Measurements from ENCODE around the gene BRCA1.

The BRCA1 gene

GRCh38 chr17:43016216-43016615 is 108.9 kb downstream of the BRCA1 start:
- H3K4me2 ChIP-seq (ENCODE audit: low read length) = no peak overlapping the region
- no CpG with 5 or more reads among the region's 7 CpGs for WGBS (ENCODE audit: extremely low coverage, insufficient coverage, insufficient read length)
- H3K79me1 ChIP-seq (ENCODE audit: low read length) = peaks cover 4% of the 10 kb centered on the region
- no peak overlapping the region for H4K91ac ChIP-seq (ENCODE audit: low read depth, low read length)
- H3K9me3 ChIP-seq (ENCODE audit: insufficient read depth, low read depth, low read length) = peaks cover 2% of the 10 kb centered on the region
- H4K8ac ChIP-seq (ENCODE audit: low read depth, low read length) = no peak overlapping the region
- no peak overlapping the region for H2BK5ac ChIP-seq (ENCODE audit: low read depth, low read length, poor library complexity)
- H2BK12ac ChIP-seq (ENCODE audit: low read length) = no peak overlapping the region
- H3K4me1 ChIP-seq (ENCODE audit: control insufficient read depth in 1 of 2, insufficient read depth in 2 of 2, low read length in 2 of 2) = peaks cover 14 to 20% of the 10 kb centered on the region in 2 experiments
- peak overlapping the region; percentile 3 for H3K18ac ChIP-seq (ENCODE audit: low read length)
- no peaks in the 10 kb centered on the region for H3K27me3 ChIP-seq (ENCODE audit: insufficient read depth, low read length)
- peaks cover 4% of the 10 kb centered on the region for H3K79me2 ChIP-seq (ENCODE audit: control insufficient read depth, insufficient read depth, low read length, poor library complexity)
- no peak overlapping the region for H2AK5ac ChIP-seq (ENCODE audit: low read length)
- no peak overlapping the region for H2AFZ ChIP-seq (ENCODE audit: insufficient read depth, low read length, poor library complexity)
- H3K4ac ChIP-seq (ENCODE audit: low read depth, low read length) = no peak overlapping the region
- H3K14ac ChIP-seq (ENCODE audit: low read length) = no peak overlapping the region
- DNase-seq = no peak
- no peak overlapping the region for H3K27ac ChIP-seq (ENCODE audit: low read depth, low read length)
- H3K36me3 ChIP-seq (ENCODE audit: control insufficient read depth in 1 of 2, insufficient read depth in 2 of 2, low read length in 2 of 2) = peaks cover 43 to 45% of the 10 kb centered on the region in 2 experiments
- H3K4me3 ChIP-seq (ENCODE audit: low read depth, low read length) = no peak overlapping the region
- H3K23ac ChIP-seq (ENCODE audit: low read length) = no peak overlapping the region
- H4K12ac ChIP-seq (ENCODE audit: low read depth, low read length) = no peak overlapping the region
- no peak overlapping the region for H2BK120ac ChIP-seq (ENCODE audit: insufficient read depth, low read length, poor library complexity)
- H3K9ac ChIP-seq (ENCODE audit: low read length) = no peak overlapping the region

GRCh38 chr17:43015579-43015978 is 109.6 kb downstream of the BRCA1 start:
- H3K9me3 ChIP-seq (ENCODE audit: insufficient read depth, low read depth, low read length) = peaks cover 2% of the 10 kb centered on the region
- H3K4me1 ChIP-seq (ENCODE audit: control insufficient read depth in 1 of 2, insufficient read depth in 2 of 2, low read length in 2 of 2) = peaks cover 14 to 20% of the 10 kb centered on the region in 2 experiments
- no peak overlapping the region for H3K23ac ChIP-seq (ENCODE audit: low read length)
- no peak overlapping the region for H4K91ac ChIP-seq (ENCODE audit: low read depth, low read length)
- H3K18ac ChIP-seq (ENCODE audit: low read length) = no peak overlapping the region
- H2BK12ac ChIP-seq (ENCODE audit: low read length) = no peak overlapping the region
- no CpG with 5 or more reads among the region's 9 CpGs for WGBS (ENCODE audit: extremely low coverage, insufficient coverage, insufficient read length)
- H3K79me2 ChIP-seq (ENCODE audit: control insufficient read depth, insufficient read depth, low read length, poor library complexity) = no peaks in the 10 kb centered on the region
- H3K9ac ChIP-seq (ENCODE audit: low read length) = no peak overlapping the region
- H2BK5ac ChIP-seq (ENCODE audit: low read depth, low read length, poor library complexity) = no peak overlapping the region
- no peak overlapping the region for H4K8ac ChIP-seq (ENCODE audit: low read depth, low read length)
- H3K36me3 ChIP-seq (ENCODE audit: control insufficient read depth in 1 of 2, insufficient read depth in 2 of 2, low read length in 2 of 2) = peaks cover 43 to 45% of the 10 kb centered on the region in 2 experiments
- no peak overlapping the region for H3K27ac ChIP-seq (ENCODE audit: low read depth, low read length)
- no peak overlapping the region for H2AFZ ChIP-seq (ENCODE audit: insufficient read depth, low read length, poor library complexity)
- H2AK5ac ChIP-seq (ENCODE audit: low read length) = no peak overlapping the region
- no peak overlapping the region for H4K12ac ChIP-seq (ENCODE audit: low read depth, low read length)
- H3K4me3 ChIP-seq (ENCODE audit: low read depth, low read length) = no peak overlapping the region
- no peaks in the 10 kb centered on the region for H3K27me3 ChIP-seq (ENCODE audit: insufficient read depth, low read length)
- no peaks in the 10 kb centered on the region for H3K79me1 ChIP-seq (ENCODE audit: low read length)
- no peak for DNase-seq
- no peak overlapping the region for H3K14ac ChIP-seq (ENCODE audit: low read length)
- no peak overlapping the region for H3K4me2 ChIP-seq (ENCODE audit: low read length)
- H2BK120ac ChIP-seq (ENCODE audit: insufficient read depth, low read length, poor library complexity) = no peak overlapping the region
- no peak overlapping the region for H3K4ac ChIP-seq (ENCODE audit: low read depth, low read length)

GRCh38 chr17:43014649-43015542 is 110.3 kb downstream of the BRCA1 start:
- Histone ChIP-seq H2BK5ac (ENCODE audit: low read depth, low read length, poor library complexity) (no peak overlapping the region), H3K79me2 (ENCODE audit: control insufficient read depth, insufficient read depth, low read length, poor library complexity) (no peaks in the 10 kb centered on the region), H2BK12ac (ENCODE audit: low read length) (no peak overlapping the region), H2BK120ac (ENCODE audit: insufficient read depth, low read length, poor library complexity) (no peak overlapping the region), H2AK5ac (ENCODE audit: low read length) (no peak overlapping the region), H3K9ac (ENCODE audit: low read length) (no peak overlapping the region), H3K18ac (ENCODE audit: low read length) (no peak overlapping the region), H3K4ac (ENCODE audit: low read depth, low read length) (no peak overlapping the region), H4K91ac (ENCODE audit: low read depth, low read length) (no peak overlapping the region), H3K9me3 (ENCODE audit: insufficient read depth, low read depth, low read length) (peaks cover 2% of the 10 kb centered on the region), H3K27me3 (ENCODE audit: insufficient read depth, low read length) (no peaks in the 10 kb centered on the region), H3K4me2 (ENCODE audit: low read length) (no peak overlapping the region), H4K8ac (ENCODE audit: low read depth, low read length) (no peak overlapping the region), H3K27ac (ENCODE audit: low read depth, low read length) (no peak overlapping the region), H3K14ac (ENCODE audit: low read length) (no peak overlapping the region), H3K4me3 (ENCODE audit: low read depth, low read length) (no peak overlapping the region), H2AFZ (ENCODE audit: insufficient read depth, low read length, poor library complexity) (no peak overlapping the region), H3K36me3 (ENCODE audit: control insufficient read depth in 1 of 2, insufficient read depth in 2 of 2, low read length in 2 of 2) (peaks cover 43% of the 10 kb centered on the region in 2 experiments), H3K23ac (ENCODE audit: low read length) (no peak overlapping the region), H3K79me1 (ENCODE audit: low read length) (no peaks in the 10 kb centered on the region), H4K12ac (ENCODE audit: low read depth, low read length) (no peak overlapping the region), H3K4me1 (ENCODE audit: control insufficient read depth in 1 of 2, insufficient read depth in 2 of 2, low read length in 2 of 2) (peaks cover 12 to 14% of the 10 kb centered on the region in 2 experiments)
- DNase-seq = no peak
- WGBS (ENCODE audit: extremely low coverage, insufficient coverage, insufficient read length) = no CpG with 5 or more reads among the region's 8 CpGs

- no peak overlapping the region for H2AFZ ChIP-seq (ENCODE audit: insufficient read depth, low read length, poor library complexity)
- no peak overlapping the region for H4K91ac ChIP-seq (ENCODE audit: low read depth, low read length)
- H3K4me3 ChIP-seq (ENCODE audit: low read depth, low read length) = no peak overlapping the region
- H3K36me3 ChIP-seq (ENCODE audit: control insufficient read depth in 1 of 2, insufficient read depth in 2 of 2, low read length in 2 of 2) = peaks cover 37 to 43% of the 10 kb centered on the region in 2 experiments
- no peak for DNase-seq
- H2AK5ac ChIP-seq (ENCODE audit: low read length) = no peak overlapping the region
- no peak overlapping the region for H3K14ac ChIP-seq (ENCODE audit: low read length)
- no peak overlapping the region for H2BK120ac ChIP-seq (ENCODE audit: insufficient read depth, low read length, poor library complexity)
- H2BK12ac ChIP-seq (ENCODE audit: low read length) = no peak overlapping the region
- peaks cover 2% of the 10 kb centered on the region for H3K9me3 ChIP-seq (ENCODE audit: insufficient read depth, low read depth, low read length)
- WGBS (ENCODE audit: extremely low coverage, insufficient coverage, insufficient read length) = no CpG with 5 or more reads among the region's 12 CpGs
- no peak overlapping the region for H3K18ac ChIP-seq (ENCODE audit: low read length)
- H3K27me3 ChIP-seq (ENCODE audit: insufficient read depth, low read length) = no peaks in the 10 kb centered on the region
- H3K27ac ChIP-seq (ENCODE audit: low read depth, low read length) = no peak overlapping the region
- no peak overlapping the region for H3K9ac ChIP-seq (ENCODE audit: low read length)
- H2BK5ac ChIP-seq (ENCODE audit: low read depth, low read length, poor library complexity) = no peak overlapping the region
- no peak overlapping the region for H4K12ac ChIP-seq (ENCODE audit: low read depth, low read length)
- peaks cover 6 to 8% of the 10 kb centered on the region in 2 experiments for H3K4me1 ChIP-seq (ENCODE audit: control insufficient read depth in 1 of 2, insufficient read depth in 2 of 2, low read length in 2 of 2)
- no peaks in the 10 kb centered on the region for H3K79me2 ChIP-seq (ENCODE audit: control insufficient read depth, insufficient read depth, low read length, poor library complexity)
- H4K8ac ChIP-seq (ENCODE audit: low read depth, low read length) = no peak overlapping the region
- H3K4ac ChIP-seq (ENCODE audit: low read depth, low read length) = no peak overlapping the region
- H3K23ac ChIP-seq (ENCODE audit: low read length) = no peak overlapping the region
- no peak overlapping the region for H3K4me2 ChIP-seq (ENCODE audit: low read length)
- H3K79me1 ChIP-seq (ENCODE audit: low read length) = no peaks in the 10 kb centered on the region
Observed at GRCh38 chr17:43014020-43014648, 111.0 kb downstream of the BRCA1 start.

All from trophoblast cell (in vitro differentiated cells and primary cell).